ENCODE data around the gene MGLL. TPM values are rescaled to one million over a fixed set of nuclear protein-coding genes. Genes with fewer than 3 reads are reported as not detected.

Gene MGLL
- total RNA-seq, 6 experiments from 2014 or later: 128 to 144 (median 129) TPM

DNA sequence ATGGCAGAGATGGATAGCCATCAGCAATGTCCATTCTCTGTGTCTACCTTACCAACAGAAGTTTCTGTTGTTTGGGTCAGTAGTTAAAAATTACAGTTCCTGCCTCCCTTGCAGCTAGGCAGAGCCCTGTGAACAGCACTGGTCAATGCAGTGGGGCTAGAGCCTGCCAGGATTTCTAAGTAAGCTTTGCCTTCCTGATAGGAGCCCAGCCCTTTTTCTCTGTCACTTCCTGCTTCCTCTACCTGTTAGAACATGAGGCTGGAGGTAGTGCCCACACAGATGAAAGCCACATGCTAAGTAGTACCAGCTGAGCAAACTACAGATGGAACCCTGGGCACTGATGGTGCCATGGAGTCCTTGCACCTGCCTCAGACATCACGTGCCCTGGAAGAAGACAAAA lies 45.0 kb downstream of the MGLL start:
- no peak for DNase-seq
- H3K27me3 Mint-ChIP-seq (ENCODE audit: insufficient read depth): peaks cover 1% of the 10 kb centered on the region; the same call in 1 of the 2 replicates
- peaks cover 9% of the 10 kb centered on the region; the same call in 1 of the 2 replicates for H3K9me3 Mint-ChIP-seq
- TF ChIP-seq, protein P1, sequence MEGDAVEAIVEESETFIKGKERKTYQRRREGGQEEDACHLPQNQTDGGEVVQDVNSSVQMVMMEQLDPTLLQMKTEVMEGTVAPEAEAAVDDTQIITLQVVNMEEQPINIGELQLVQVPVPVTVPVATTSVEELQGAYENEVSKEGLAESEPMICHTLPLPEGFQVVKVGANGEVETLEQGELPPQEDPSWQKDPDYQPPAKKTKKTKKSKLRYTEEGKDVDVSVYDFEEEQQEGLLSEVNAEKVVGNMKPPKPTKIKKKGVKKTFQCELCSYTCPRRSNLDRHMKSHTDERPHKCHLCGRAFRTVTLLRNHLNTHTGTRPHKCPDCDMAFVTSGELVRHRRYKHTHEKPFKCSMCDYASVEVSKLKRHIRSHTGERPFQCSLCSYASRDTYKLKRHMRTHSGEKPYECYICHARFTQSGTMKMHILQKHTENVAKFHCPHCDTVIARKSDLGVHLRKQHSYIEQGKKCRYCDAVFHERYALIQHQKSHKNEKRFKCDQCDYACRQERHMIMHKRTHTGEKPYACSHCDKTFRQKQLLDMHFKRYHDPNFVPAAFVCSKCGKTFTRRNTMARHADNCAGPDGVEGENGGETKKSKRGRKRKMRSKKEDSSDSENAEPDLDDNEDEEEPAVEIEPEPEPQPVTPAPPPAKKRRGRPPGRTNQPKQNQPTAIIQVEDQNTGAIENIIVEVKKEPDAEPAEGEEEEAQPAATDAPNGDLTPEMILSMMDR (IDR thresholded peaks at IDR 0.05): no peak
- peaks cover 30% of the 10 kb centered on the region for H3K36me3 Mint-ChIP-seq (ENCODE audit: low read depth)
- no peak overlapping the region for H3K4me3 Mint-ChIP-seq
- peaks cover 76% of the 10 kb centered on the region for H3K4me1 Mint-ChIP-seq (ENCODE audit: low read depth)
- 0 out of 2 replicates have a peak overlapping the region, but pooled peaks have one; percentile 18 for H3K27ac Mint-ChIP-seq

DNA sequence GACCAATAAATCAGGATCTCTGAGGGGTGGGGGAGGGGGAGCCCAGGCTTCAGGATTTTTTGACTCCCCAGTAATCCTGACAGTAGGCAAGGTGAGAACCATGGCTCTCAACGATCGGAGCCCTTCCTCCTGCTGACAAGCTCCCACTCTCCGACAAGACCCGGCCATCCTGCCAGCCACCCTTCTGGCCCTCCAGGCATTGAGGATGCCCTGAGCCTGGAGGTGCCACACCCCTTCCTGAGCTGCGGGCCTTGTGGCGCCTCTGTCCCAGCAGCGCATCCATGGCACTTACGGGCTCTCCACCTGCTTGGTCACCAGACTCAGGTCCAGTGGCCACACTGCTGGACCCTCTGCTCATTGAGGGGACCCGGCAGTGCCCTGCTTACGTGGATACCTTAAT lies 46.0 kb downstream of the MGLL start:
- Mint-ChIP-seq H3K4me1 (ENCODE audit: low read depth) (peaks cover 70% of the 10 kb centered on the region), H3K9me3 (peaks cover 9% of the 10 kb centered on the region; the same call in 1 of the 2 replicates), H3K27me3 (ENCODE audit: insufficient read depth) (peaks cover 1% of the 10 kb centered on the region; the same call in 1 of the 2 replicates), H3K36me3 (ENCODE audit: low read depth) (peaks cover 31% of the 10 kb centered on the region), H3K4me3 (peak overlapping the region; percentile 73; the same call in 1 of the 2 replicates), H3K27ac (peak overlapping the region; percentile 92)
- TF ChIP-seq, protein P1 (IDR thresholded peaks at IDR 0.05): no peak
- DNase-seq: no peak

DNA sequence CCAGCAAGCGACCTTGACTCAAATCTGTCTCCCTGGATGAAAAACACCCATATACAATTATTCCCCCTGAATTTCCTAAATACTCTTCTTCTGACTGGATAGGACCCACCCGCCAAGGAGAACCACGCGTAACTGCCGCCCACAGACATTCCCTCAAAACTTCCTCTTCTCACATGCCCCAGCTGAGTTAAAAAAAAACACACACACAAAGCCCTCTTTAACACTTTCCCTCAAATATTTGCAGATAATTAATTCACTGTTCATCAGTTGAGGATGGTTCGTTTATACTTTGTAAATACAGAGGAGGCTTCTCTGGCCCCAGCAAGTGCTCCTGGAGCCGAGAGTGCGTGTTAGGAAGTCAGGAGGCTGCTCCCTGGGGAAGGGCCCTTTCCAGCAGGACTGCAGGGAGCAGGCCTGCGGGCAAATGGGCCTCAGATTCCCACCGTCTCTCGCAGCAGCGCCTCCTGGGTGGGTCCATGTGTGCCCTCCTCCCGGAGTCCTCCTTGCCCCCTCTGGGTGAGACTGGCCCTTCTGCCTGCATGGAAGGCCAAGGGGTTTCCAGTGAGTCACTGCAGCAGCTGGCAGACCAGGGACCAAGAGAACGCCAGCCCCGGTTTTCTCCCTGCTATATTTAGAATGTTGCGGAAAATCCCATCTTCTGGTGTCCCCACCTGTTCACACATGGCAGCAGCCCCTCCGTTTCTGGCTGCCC lies 46.8 kb downstream of the MGLL start:
- Mint-ChIP-seq H3K4me3 (peak overlapping the region; percentile 73), H3K9me3 (peaks cover 9% of the 10 kb centered on the region; the same call in 1 of the 2 replicates), H3K27me3 (ENCODE audit: insufficient read depth) (peaks cover 1% of the 10 kb centered on the region; the same call in 1 of the 2 replicates), H3K4me1 (ENCODE audit: low read depth) (peaks cover 70% of the 10 kb centered on the region), H3K36me3 (ENCODE audit: low read depth) (peaks cover 35% of the 10 kb centered on the region), H3K27ac (peak overlapping the region; percentile 92)
- TF ChIP-seq, protein P1 (IDR thresholded peaks at IDR 0.05): no peak
- peak; percentile 40 for DNase-seq

DNA sequence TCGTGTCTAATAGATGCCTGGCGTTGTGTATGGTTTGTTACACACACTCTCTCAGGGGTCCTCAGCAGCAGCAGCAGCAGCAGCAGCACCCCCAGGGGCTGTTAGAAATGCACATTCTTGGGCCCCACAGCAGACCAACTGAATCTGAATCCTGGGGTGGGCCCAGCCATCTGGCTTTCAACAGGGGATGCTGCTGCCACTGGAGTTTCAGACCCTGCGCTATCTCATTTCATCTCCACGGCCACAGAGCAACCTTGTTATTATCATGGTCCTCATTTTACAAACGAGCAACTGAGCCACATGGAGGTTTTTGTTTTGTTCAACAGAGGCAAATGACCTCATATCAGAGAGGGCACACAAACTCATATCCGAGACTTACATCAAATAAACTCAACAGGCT lies 47.7 kb downstream of the MGLL start:
- Mint-ChIP-seq H3K4me3 (peak overlapping the region; percentile 73; the same call in 1 of the 2 replicates), H3K27me3 (ENCODE audit: insufficient read depth) (peaks cover 1% of the 10 kb centered on the region; the same call in 1 of the 2 replicates), H3K27ac (peak overlapping the region; percentile 92), H3K9me3 (peaks cover 9% of the 10 kb centered on the region; the same call in 1 of the 2 replicates), H3K36me3 (ENCODE audit: low read depth) (peaks cover 29% of the 10 kb centered on the region), H3K4me1 (ENCODE audit: low read depth) (peaks cover 70% of the 10 kb centered on the region)
- DNase-seq: no peak
- TF ChIP-seq, protein P1 (IDR thresholded peaks at IDR 0.05): no peak

DNA sequence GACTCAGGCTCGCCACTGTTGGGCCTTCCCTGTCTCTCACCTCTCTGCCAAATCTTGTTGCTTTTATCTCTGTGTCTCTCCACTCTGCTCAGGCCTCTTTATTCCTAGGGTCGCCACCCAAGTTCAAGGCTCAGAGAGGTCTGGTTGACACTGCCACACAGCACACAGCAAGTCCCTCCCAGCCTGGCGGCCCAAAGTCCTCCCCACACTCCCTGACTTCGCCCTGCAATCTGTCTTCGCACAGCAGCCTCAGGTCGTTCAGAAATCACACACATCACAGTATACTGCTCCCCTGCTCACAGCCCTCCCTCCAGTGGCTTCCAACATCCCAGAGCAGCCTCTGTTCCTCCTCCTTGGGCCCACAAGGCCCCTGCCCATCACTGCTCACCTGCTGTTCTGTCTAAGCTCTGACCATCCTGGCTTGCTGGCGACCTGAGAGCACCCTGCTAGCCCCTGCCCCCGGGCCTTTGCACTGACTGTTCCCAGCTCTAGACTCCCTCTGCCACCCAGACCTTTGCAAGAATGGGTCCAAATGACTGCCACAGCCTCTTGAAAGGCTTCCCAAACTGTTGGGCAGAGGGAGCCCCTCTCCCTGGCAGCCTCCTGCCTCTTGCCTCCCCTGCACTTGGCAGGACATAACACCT lies 48.4 kb downstream of the MGLL start:
- Mint-ChIP-seq H3K9me3 (peaks cover 9% of the 10 kb centered on the region; the same call in 1 of the 2 replicates), H3K4me1 (ENCODE audit: low read depth) (peaks cover 74% of the 10 kb centered on the region), H3K36me3 (ENCODE audit: low read depth) (peaks cover 26% of the 10 kb centered on the region), H3K27ac (peak overlapping the region; percentile 92), H3K27me3 (ENCODE audit: insufficient read depth) (peaks cover 1% of the 10 kb centered on the region; the same call in 1 of the 2 replicates), H3K4me3 (no peak overlapping the region)
- TF ChIP-seq, protein P1 (IDR thresholded peaks at IDR 0.05): no peak
- no peak for DNase-seq

Data from HFFc6 (cell line).